SK-N-SH (cell line): Measurements from ENCODE around the gene ANKS1B. TPM values are rescaled to one million over a fixed set of nuclear protein-coding genes. Genes with fewer than 3 reads are reported as not detected.
"Not testable (repeated sequence)": the region's sequence is repeated elsewhere in the genome, so short reads cannot be mapped to it uniquely, and the experiment has no call there.

ENCODE experiments used
- CTCF ChIA-PET: fragments of 300-600, 350-600 bp; formaldehyde crosslinking; extraction: SDS; loops from one replicate; lab custom pipeline; 2021; lab: Yijun Ruan, JAX
- POLR2A ChIA-PET: fragments of 350-600 bp; sonication (Branson Sonifier 250); formaldehyde crosslinking; extraction: SDS; loops from one replicate; lab custom pipeline; 2020; ENCODE audit warnings: antibody characterized with exemption, inconsistent platforms; lab: Yijun Ruan, JAX
- DNase-seq: peaks from one replicate; pipeline ENCODE4 v3.0.0; 2012
- H2AFZ ChIP-seq: fragments of 200-600 bp; sonication (generic); 2 replicates; pipeline ENCODE4 v1.8.1; 2016; ENCODE audit warnings: antibody characterized with exemption, mild to moderate bottlenecking, low read depth
- H3F3A ChIP-seq: fragments of 200-600 bp; sonication (generic); replicated peaks from 2 replicates; pipeline ENCODE3; 2016; ENCODE audit warnings: antibody characterized with exemption, mild to moderate bottlenecking; ENCODE audit not compliant: insufficient read depth
- H3K27ac ChIP-seq, 2 experiments: fragments of 200-500 bp in 1 of 2; fragments of 200-600 bp in 1 of 2; sonication (Bioruptor generic) in 1 of 2; sonication (generic), shearing (Covaris generic) in 1 of 2; 2 replicates each; pipeline versions ENCODE4 v1.5.1 to v1.6.1; 2014 to 2016; ENCODE audit warnings: low read depth in 2 of 2, inconsistent platforms in 1 of 2, low read length in 1 of 2, mild to moderate bottlenecking in 1 of 2, mixed read lengths in 1 of 2
- H3K27me3 ChIP-seq: fragments of 200-600 bp; sonication (generic), shearing (Covaris generic); 2 replicates; pipeline ENCODE4 v1.6.1; 2016; ENCODE audit warnings: mixed run types; ENCODE audit not compliant: insufficient read depth
- H3K36me3 ChIP-seq, 2 experiments: fragments of 200-500 bp in 1 of 2; fragments of 200-600 bp in 1 of 2; sonication (Bioruptor generic) in 1 of 2; sonication (generic) in 1 of 2; replicated peaks in 1 of 2; 2 replicates each; pipeline versions ENCODE3 to v1.5.1; 2014 to 2016; ENCODE audit warnings: low read length in 1 of 2, mild to moderate bottlenecking in 1 of 2; ENCODE audit not compliant: insufficient read depth in 2 of 2, control insufficient read depth in 1 of 2
- H3K4me1 ChIP-seq, 2 experiments: fragments of 200-500 bp in 1 of 2; fragments of 200-600 bp in 1 of 2; sonication (Bioruptor generic) in 1 of 2; sonication (generic), shearing (Covaris generic) in 1 of 2; 2 replicates each; pipeline versions ENCODE4 v1.5.1 to v1.6.1; 2014 to 2016; ENCODE audit warnings: low read depth in 1 of 2, low read length in 1 of 2, mixed run types in 1 of 2; ENCODE audit not compliant: insufficient read depth in 2 of 2, control insufficient read depth in 1 of 2
- H3K4me2 ChIP-seq: fragments of 200-600 bp; sonication (generic), shearing (Covaris generic); 2 replicates; pipeline ENCODE4 v1.6.1; 2017; ENCODE audit warnings: mixed run types
- H3K4me3 ChIP-seq, 2 experiments: fragments of 200-500 bp in 1 of 2; fragments of 200-600 bp in 1 of 2; sonication (Bioruptor generic) in 1 of 2; sonication (generic), shearing (Covaris generic) in 1 of 2; 2 replicates each; pipeline versions ENCODE4 v1.5.1 to v1.8.1; 2014 to 2016; ENCODE audit warnings: low read depth in 2 of 2, inconsistent platforms in 1 of 2, low read length in 1 of 2, mild to moderate bottlenecking in 1 of 2, mixed read lengths in 1 of 2, moderate library complexity in 1 of 2
- H3K79me2 ChIP-seq: fragments of 200-600 bp; sonication (generic); 2 replicates; pipeline ENCODE4 v1.8.1; 2017; ENCODE audit warnings: mild to moderate bottlenecking; ENCODE audit not compliant: insufficient read depth
- H3K9ac ChIP-seq: fragments of 200-600 bp; sonication (generic); 2 replicates; pipeline ENCODE4 v1.6.1; 2017; ENCODE audit warnings: mixed run types
- H3K9me2 ChIP-seq: fragments of 200-600 bp; sonication (generic); 2 replicates; pipeline ENCODE4 v1.6.1; 2017; ENCODE audit warnings: mixed run types
- H3K9me3 ChIP-seq: fragments of 200-600 bp; sonication (generic); 2 replicates; pipeline ENCODE4 v1.6.1; 2017; ENCODE audit warnings: mixed run types, mild to moderate bottlenecking, moderate library complexity
- H4K20me1 ChIP-seq: fragments of 200-600 bp; sonication (generic); 2 replicates; pipeline ENCODE4 v1.6.1; 2017; ENCODE audit warnings: mild to moderate bottlenecking, mixed run types; ENCODE audit not compliant: insufficient read depth
- FOXJ3 ChIP-seq: sonication (generic); formaldehyde crosslinking; IDR thresholded peaks from 2 replicates; pipeline ENCODE4 v1.5.1; 2020; ENCODE audit warnings: mild to moderate bottlenecking, missing genetic modification reagents
- FOXM1 ChIP-seq: IDR thresholded peaks from 2 replicates; pipeline ENCODE4 v1.4.0; 2012; ENCODE audit warnings: low read depth, mild to moderate bottlenecking
- GATA2 ChIP-seq: sonication (generic); formaldehyde crosslinking; IDR thresholded peaks from 2 replicates; pipeline ENCODE4 v1.5.0; 2020; ENCODE audit warnings: mild to moderate bottlenecking, missing genetic modification reagents
- IRF3 ChIP-seq: fragments of 150-350 bp; IDR thresholded peaks from 2 replicates; pipeline ENCODE4 v1.6.1; 2016; ENCODE audit warnings: mild to moderate bottlenecking, low read depth, low read length
- MEF2A ChIP-seq: IDR thresholded peaks from 2 replicates; pipeline ENCODE4 v1.4.0; 2012; ENCODE audit warnings: low read depth, borderline replicate concordance
- MXI1 ChIP-seq: IDR thresholded peaks from 2 replicates; pipeline ENCODE4 v1.6.1; 2012; ENCODE audit warnings: mild to moderate bottlenecking, low read depth, low read length, improper control_type of control experiment
- NFIC ChIP-seq: IDR thresholded peaks from 2 replicates; pipeline ENCODE4 v1.4.0; 2012; ENCODE audit warnings: borderline replicate concordance
- NRF1 ChIP-seq: IDR thresholded peaks from 2 replicates; pipeline ENCODE4 v1.6.1; 2012; ENCODE audit warnings: low read depth, mild to moderate bottlenecking, low read length
- PBX3 ChIP-seq: IDR thresholded peaks from 2 replicates; pipeline ENCODE4; 2012
- POLR2AphosphoS5 ChIP-seq: IDR thresholded peaks from 2 replicates; pipeline ENCODE4 v1.6.1; 2012; ENCODE audit warnings: low read depth, low read length
- RAD21 ChIP-seq: IDR thresholded peaks from 2 replicates; pipeline ENCODE4 v1.6.1; 2012; ENCODE audit warnings: mild to moderate bottlenecking, low read length
- RCOR1 ChIP-seq: fragments of 150-350 bp; IDR thresholded peaks from 2 replicates; pipeline ENCODE4 v1.6.1; 2017; ENCODE audit warnings: antibody characterized with exemption, low read length
- SIN3A ChIP-seq: IDR thresholded peaks from 2 replicates; pipeline ENCODE4 v1.6.1; 2012; ENCODE audit warnings: low read depth, mild to moderate bottlenecking, low read length, moderate library complexity, borderline replicate concordance
- SMC3 ChIP-seq: IDR thresholded peaks from 2 replicates; pipeline ENCODE4 v1.6.1; 2012; ENCODE audit warnings: low read depth, low read length, improper control_type of control experiment
- TEAD4 ChIP-seq: IDR thresholded peaks from 2 replicates; pipeline ENCODE4 v1.4.0; 2012; ENCODE audit warnings: mild to moderate bottlenecking, borderline replicate concordance; ENCODE audit not compliant: insufficient read depth
- YY1 ChIP-seq: IDR thresholded peaks from 2 replicates; pipeline ENCODE4 v1.4.0; 2012; ENCODE audit warnings: low read depth, mild to moderate bottlenecking
- WGBS: methylation state at CpG from one replicate; pipeline ENCODE4 v1.1.6; 2017; ENCODE audit warnings: low lambda C conversion rate; 5-methylcytosine and 5-hydroxymethylcytosine counted together
- polyA plus RNA-seq, 3 experiments: library from polyadenylated mRNA; depleted of rRNA; stranded (reverse); fragments of >200 nt; gene quantifications; 2 replicates each; pipeline ENCODE4 v1.2.3, GENCODE V29; 2012
- TF ChIP-seq, protein P1 (sequence below): IDR thresholded peaks from 2 replicates; pipeline ENCODE4 v1.6.1; 2012; ENCODE audit warnings: mild to moderate bottlenecking, low read depth, low read length, moderate library complexity
- TF ChIP-seq, protein P2 (sequence below): IDR thresholded peaks from 2 replicates; pipeline ENCODE4 v1.4.0; 2012; ENCODE audit warnings: low read depth
- TF ChIP-seq, protein P3 (sequence below): fragments of 200-600 bp; sonication (generic); IDR thresholded peaks from 2 replicates; pipeline ENCODE4 v1.6.1; 2017; ENCODE audit warnings: antibody characterized with exemption, mild to moderate bottlenecking, moderate library complexity

Gene ANKS1B
- polyA plus RNA-seq, 1 of the 3 experiments (the other 2 are of a cell fraction): 1.8 TPM

- TF ChIP-seq MEF2A: no peak
- TF ChIP-seq NRF1: no peak
- TF ChIP-seq, protein P1, sequence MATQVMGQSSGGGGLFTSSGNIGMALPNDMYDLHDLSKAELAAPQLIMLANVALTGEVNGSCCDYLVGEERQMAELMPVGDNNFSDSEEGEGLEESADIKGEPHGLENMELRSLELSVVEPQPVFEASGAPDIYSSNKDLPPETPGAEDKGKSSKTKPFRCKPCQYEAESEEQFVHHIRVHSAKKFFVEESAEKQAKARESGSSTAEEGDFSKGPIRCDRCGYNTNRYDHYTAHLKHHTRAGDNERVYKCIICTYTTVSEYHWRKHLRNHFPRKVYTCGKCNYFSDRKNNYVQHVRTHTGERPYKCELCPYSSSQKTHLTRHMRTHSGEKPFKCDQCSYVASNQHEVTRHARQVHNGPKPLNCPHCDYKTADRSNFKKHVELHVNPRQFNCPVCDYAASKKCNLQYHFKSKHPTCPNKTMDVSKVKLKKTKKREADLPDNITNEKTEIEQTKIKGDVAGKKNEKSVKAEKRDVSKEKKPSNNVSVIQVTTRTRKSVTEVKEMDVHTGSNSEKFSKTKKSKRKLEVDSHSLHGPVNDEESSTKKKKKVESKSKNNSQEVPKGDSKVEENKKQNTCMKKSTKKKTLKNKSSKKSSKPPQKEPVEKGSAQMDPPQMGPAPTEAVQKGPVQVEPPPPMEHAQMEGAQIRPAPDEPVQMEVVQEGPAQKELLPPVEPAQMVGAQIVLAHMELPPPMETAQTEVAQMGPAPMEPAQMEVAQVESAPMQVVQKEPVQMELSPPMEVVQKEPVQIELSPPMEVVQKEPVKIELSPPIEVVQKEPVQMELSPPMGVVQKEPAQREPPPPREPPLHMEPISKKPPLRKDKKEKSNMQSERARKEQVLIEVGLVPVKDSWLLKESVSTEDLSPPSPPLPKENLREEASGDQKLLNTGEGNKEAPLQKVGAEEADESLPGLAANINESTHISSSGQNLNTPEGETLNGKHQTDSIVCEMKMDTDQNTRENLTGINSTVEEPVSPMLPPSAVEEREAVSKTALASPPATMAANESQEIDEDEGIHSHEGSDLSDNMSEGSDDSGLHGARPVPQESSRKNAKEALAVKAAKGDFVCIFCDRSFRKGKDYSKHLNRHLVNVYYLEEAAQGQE: no peak
- TF ChIP-seq, protein P2, sequence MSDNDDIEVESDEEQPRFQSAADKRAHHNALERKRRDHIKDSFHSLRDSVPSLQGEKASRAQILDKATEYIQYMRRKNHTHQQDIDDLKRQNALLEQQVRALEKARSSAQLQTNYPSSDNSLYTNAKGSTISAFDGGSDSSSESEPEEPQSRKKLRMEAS: no peak
- no peak for TF ChIP-seq SIN3A
- TF ChIP-seq FOXJ3 (CRISPR knock-in tag): no peak
- TF ChIP-seq POLR2AphosphoS5: no peak
- TF ChIP-seq SMC3: no peak
- TF ChIP-seq TEAD4: no peak
- TF ChIP-seq RAD21: no peak
- no peak for TF ChIP-seq YY1
- no peak for TF ChIP-seq FOXM1
- no peak for TF ChIP-seq PBX3
- no peak for TF ChIP-seq GATA2
- no peak for TF ChIP-seq MXI1
- TF ChIP-seq, protein P3, sequence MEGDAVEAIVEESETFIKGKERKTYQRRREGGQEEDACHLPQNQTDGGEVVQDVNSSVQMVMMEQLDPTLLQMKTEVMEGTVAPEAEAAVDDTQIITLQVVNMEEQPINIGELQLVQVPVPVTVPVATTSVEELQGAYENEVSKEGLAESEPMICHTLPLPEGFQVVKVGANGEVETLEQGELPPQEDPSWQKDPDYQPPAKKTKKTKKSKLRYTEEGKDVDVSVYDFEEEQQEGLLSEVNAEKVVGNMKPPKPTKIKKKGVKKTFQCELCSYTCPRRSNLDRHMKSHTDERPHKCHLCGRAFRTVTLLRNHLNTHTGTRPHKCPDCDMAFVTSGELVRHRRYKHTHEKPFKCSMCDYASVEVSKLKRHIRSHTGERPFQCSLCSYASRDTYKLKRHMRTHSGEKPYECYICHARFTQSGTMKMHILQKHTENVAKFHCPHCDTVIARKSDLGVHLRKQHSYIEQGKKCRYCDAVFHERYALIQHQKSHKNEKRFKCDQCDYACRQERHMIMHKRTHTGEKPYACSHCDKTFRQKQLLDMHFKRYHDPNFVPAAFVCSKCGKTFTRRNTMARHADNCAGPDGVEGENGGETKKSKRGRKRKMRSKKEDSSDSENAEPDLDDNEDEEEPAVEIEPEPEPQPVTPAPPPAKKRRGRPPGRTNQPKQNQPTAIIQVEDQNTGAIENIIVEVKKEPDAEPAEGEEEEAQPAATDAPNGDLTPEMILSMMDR: no peak
- TF ChIP-seq IRF3: no peak
- TF ChIP-seq NFIC: no peak
- no peak for TF ChIP-seq RCOR1
- Histone ChIP-seq H4K20me1 (no peaks in the 10 kb centered on the region), H3K4me2 (no peak overlapping the region), H3F3A (no peaks in the 10 kb centered on the region), H3K4me3 (no peak overlapping the region), H2AFZ (no peak overlapping the region), H3K9me3 (no peaks in the 10 kb centered on the region; the same call in 1 of the 2 replicates), H3K27ac (no peak overlapping the region), H3K4me1 (no peaks in the 10 kb centered on the region), H3K79me2 (no peaks in the 10 kb centered on the region), H3K9ac (no peak overlapping the region), H3K27me3 (no peaks in the 10 kb centered on the region), H3K9me2 (no peaks in the 10 kb centered on the region), H3K36me3 (no peaks in the 10 kb centered on the region)
- POLR2A ChIA-PET: no interaction called here
- DNase-seq: no peak
- CTCF ChIA-PET: interaction anchor here (1.3 kb wide), 1 partner anchor 20 kb away, joined by 3 read pairs; no protein-coding TSS in a partner anchor
- WGBS: 6% methylated on average over 1 of the region's 1 CpG
Measured at GRCh38 chr12:99330216-99330615, 654.5 kb downstream of the ANKS1B start.

- H3K79me2 ChIP-seq, H3K36me3 ChIP-seq, H3K9me2 ChIP-seq, H2AFZ ChIP-seq, H4K20me1 ChIP-seq, H3K9ac ChIP-seq, H3K27ac ChIP-seq, DNase-seq, H3K4me3 ChIP-seq, H3K4me2 ChIP-seq, H3K27me3 ChIP-seq, CTCF ChIA-PET, H3F3A ChIP-seq, H3K4me1 ChIP-seq, POLR2A ChIA-PET, H3K9me3 ChIP-seq: not testable (repeated sequence)
- 61% methylated on average over 7 of the region's 9 CpGs for WGBS
Measured at GRCh38 chr12:99321210-99321609, 663.5 kb downstream of the ANKS1B start.
